NCI-H526 (cell line): ENCODE results near the gene DCANP1.

Experiments used
- DNase-seq, 2 experiments: peaks; one replicate each; lab custom pipeline; 2025; lab: John Stamatoyannopoulos, UW

The DCANP1 gene

DNA sequence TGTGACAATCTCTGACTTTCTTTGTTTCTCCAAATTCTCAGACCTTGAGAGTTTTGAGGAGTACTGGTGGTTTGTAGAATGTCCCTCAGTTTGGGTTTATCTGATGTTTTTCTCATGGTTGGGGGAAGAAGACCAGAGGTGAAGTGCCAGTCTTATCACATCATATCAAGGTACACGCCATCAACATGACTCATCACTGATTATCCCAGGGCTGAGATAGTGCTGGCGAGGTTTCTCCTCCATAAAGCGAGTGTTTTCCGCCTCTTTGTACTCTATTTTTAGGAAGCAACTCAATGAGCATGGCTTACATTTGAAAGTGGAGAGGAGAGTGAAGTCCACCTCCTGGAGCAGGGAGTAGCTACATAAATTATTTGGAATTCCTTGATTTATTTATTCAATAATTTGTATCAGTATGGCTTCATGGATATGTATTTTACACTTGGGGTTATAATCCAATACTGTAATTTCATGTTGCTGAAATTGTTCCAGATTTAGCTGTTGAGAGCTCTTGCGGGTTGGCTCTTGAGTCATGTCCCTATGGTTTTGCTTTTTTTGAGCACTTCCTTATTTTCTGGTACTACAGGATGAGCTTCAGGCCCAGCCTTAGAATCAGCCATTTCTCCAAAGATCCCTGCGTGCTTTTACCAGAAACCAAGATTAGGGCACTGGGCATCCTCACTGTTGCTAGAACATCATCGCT lies 23.9 kb downstream of the DCANP1 start:
- DNase-seq: no peak

GRCh38 chr5:135422419-135422818 lies 24.7 kb downstream of the DCANP1 start:
- no peak for DNase-seq

DNA sequence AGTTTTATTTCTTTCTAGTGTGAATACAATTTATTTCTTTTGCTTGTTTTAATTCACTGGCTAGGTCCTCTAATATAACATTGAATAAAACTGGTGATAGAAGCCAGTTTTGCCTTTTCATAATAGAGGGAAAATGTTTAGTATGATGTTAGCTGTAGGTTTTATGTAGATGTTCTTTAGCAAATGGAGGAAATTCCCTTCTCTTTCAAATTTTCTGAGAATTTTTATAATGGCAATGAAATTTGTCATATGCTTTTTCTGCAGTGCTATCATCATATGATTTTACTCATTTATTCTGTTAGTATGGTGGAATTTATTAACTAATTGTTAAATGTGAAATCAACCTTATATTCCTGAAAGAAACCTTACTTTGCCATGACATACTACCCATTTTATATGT lies 30.1 kb downstream of the DCANP1 start:
- no peak for DNase-seq

GRCh38 chr5:135405082-135405481 lies 42.1 kb downstream of the DCANP1 start:
- no peak for DNase-seq

GRCh38 chr5:135402031-135402430 lies 45.1 kb downstream of the DCANP1 start:
- no peak for DNase-seq

DNA sequence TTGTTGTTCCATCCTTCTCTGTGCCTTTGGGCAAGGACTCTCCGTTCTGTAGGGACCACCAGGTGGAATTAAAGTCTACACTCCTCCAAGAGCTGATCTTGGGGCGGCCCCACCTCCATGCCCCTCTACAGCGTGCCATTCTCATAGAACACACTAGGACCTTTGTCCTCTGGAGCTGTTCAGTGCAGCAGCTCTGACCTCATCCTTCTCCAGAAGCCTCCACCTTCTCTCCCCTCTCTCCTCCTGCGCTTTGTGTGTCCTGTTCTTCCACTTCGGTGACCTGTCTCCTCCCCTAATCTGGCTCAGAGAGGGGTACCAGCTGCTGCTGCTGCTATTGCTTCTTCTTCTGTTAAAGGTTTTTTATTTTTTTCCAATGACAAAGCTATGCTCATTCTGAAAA lies 46.3 kb downstream of the DCANP1 start:
- DNase-seq: no peak

GRCh38 chr5:135399794-135400542 lies 47.2 kb downstream of the DCANP1 start:
- no peak for DNase-seq

DNA sequence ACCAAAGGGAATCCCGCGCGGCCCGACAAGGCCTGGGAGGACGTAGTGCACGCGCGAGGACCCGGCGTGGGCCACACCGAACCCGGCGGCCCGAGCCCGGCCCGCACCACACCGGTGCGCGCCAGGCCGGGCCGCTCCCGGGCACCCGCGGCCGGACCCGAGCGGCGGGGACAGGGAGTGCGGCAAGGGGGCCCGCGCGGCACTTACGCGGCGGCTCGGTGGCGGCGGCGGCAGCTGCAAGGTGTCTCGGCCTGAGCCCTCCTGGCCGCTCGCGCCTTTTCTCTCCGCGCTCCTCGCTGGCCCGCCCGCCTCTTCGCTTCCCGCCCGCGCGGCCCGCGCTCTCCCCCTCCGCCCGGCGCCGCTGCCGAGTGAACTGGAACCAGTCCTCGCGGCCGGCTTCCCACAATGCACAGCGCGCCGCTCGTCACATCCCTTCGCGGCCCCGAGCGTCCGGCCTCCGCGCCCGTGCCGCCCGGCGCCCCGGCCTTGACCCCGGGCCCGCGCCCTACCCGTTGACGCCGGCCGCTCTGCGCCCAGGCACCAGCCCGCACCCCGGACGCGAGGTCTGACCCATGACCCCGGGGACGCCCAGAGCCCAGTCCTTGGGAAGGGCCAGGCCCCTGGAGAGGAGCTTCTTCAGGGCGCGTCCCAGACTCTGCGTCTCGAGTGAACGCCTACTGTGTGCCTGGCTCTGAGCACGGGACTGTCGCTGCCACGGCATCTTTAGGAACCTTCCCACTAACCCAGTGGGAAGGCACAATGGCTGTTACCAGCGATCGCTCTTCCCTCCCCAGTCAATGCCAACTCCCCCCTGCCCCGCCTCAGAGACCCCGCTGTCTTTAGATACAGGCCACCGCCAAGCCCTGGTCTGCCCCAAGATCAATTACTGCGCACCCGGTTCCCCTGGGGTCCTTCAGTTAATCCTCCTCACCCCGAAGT lies 48.0 kb downstream of the DCANP1 start, which contains the start of gene MACROH2A1:
Gene MACROH2A1 (minus strand): TSS at position 377 of the 939 bp plus-strand sequence. CDS start 10,138 bp downstream, outside the sequence.
- DNase-seq: peak in 1 of 2 experiments; percentile 87

GRCh38 chr5:135398160-135398854 lies 48.8 kb downstream of the DCANP1 start:
- DNase-seq: peak in 1 of 2 experiments; percentile 48

DNA sequence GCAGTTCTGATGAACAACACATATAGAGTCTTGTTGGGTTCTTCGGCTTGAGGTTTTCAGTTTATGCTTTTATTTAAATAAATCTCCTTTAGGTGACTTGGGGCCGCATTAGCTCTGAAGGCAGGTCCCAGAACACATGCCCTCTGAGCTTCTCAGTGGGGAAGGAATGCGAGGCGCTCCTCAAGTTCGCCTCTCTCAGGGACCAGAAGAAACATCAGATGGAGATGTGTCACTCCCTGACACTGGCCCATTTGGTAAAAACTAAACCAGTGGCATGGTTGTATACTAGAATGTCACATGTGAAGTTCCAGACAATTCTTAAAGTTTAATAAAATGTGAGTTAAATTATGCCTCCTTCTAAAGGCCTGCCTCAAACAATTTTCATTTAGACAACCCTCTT lies 50.1 kb downstream of the DCANP1 start:
- no peak for DNase-seq

GRCh38 chr5:135396459-135397055 lies 50.6 kb downstream of the DCANP1 start:
- DNase-seq: no peak

DNA sequence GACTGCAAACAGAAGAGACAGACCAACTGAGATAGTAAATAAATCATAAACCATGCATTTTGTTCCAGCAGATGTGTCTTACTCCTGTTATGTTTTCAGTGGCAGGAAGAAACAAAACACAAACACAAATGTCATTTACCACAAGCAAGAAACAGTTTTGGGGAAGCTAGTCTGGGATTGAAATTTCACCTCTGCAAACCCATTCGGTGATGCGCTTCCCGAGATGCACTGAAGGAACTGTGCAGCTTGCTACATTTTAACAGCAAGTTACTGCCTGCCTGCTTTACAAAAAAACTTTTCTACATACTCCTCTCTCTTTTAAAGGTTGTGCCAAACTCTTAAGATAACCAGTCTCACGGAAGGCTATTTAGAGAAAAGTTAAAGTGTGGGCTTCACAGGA lies 51.3 kb downstream of the DCANP1 start:
- no peak for DNase-seq

GRCh38 chr5:135395451-135395850 lies 51.7 kb downstream of the DCANP1 start:
- no peak for DNase-seq
